Measurements from ENCODE around the gene SHC4.
"Not testable (repeated sequence)": the region's sequence is repeated elsewhere in the genome, so short reads cannot be mapped to it uniquely, and the experiment has no call there.

The SHC4 gene

DNA sequence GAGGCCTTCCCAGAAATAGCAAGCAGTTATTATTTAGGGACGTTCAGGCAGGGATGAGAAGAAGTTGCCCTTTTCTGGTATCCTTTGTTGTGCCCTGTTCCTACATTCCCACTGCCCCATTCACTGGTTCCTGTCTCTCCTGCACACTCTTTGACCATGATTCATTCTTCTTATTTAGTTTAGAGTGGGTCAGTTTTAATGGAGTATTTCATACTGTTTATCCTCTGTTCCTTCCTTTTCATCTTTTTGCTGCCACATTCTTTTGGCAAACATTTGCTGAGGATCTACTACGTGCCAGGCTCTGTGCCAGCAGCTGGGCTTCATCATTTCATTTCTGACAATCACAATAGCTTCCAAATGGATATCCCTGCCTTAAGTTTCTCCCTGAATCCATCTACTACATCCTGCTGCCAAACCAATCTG is 97.6 kb downstream of the SHC4 start:
- DNase-seq, result no peak
- in situ Hi-C loops (cut with HindIII; ENCODE audit: low pct_ligation_motif_present, low pct_unique_long_range_greater_than_20kb, low sequenced_read_pairs), result no loop called here

DNA sequence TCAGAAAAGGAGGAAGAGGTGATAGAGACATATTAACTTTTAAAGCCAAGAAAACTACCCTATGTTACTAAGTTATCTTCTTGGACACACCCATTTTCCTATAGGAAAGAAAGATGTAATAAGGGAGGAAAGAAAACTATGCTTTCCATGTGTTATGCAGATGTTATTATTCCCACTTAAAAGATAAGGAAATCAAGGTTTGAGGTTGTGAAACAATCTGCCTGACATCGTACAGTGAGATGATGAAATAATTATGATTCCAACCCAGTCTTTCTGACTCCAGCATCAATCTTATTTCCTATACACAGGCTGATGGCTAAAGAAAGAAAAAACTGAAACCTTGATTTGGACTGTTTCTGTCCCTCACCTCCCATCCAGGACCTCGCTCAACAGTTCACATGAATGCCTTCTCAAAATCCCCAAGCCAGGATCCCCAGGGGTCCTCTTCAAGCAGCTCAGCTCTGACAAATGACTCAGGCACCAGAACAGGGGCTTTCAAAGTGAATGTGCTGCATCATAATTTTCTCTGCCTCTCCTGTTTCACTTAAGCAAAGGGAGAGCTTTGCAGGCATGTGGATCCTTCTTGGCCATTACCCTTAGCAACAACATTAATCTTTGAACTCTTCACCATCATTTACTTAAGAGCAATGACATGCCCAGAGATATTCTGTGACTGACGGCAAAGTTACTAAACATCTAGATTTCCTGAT is 98.2 kb downstream of the SHC4 start:
- DNase-seq, result no peak

DNA sequence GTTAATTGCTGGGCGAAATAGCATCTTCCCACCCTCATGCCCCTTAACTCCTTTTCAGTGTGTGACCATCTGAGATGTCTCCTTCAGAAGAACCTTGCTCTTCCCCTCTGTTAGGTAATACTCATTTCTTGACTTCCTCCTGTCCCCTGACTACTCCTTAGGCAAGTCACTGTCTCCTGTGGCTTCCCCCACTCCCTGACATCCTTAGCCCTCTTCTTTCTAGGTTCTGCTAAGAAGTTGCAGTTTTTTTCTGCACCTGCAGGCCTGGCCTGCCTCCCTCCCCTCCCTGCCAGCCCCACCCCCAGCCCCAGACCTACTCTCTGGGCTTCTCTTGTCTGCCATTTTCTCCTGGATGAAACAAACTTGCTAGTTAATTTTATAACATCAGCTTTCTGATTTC is 101.0 kb downstream of the SHC4 start:
- in situ Hi-C loops (cut with HindIII; ENCODE audit: low pct_ligation_motif_present, low pct_unique_long_range_greater_than_20kb, low sequenced_read_pairs), result no loop called here
- DNase-seq, result no peak

More for the DNA sequence above, 98.2 kb downstream of the SHC4 start:
- in situ Hi-C loops (cut with HindIII; ENCODE audit: low pct_ligation_motif_present, low pct_unique_long_range_greater_than_20kb, low sequenced_read_pairs), result no loop called here

DNA sequence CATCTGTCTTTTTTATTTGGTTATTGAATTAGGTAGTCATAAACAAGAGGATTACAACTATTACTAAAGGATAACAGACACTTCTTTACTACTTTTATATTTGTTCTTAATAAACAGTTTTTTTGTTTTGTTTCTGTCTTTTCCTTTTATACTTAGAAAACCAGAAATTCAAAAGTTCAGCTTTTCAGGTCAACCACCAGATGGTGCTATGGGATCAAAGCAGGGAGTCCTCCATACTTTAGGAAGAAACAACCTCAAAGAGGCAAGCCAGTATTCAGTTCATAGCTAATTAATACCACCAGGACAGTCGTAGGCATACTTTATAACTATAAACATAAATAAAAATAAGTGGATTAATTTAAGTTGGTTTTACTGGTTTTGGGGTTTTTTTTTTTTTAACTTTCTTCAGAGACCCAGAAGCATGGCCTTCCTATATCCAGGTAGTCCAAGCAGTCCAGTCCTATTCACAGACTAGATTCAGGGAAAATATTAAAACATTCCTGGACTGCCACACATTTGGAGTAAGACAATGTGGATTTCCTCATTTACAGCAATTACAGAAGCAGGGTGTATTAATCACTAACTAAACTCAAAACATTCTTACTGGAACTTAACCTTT is 101.8 kb downstream of the SHC4 start:
- in situ Hi-C loops (cut with HindIII; ENCODE audit: low pct_ligation_motif_present, low pct_unique_long_range_greater_than_20kb, low sequenced_read_pairs), result no loop called here

DNA sequence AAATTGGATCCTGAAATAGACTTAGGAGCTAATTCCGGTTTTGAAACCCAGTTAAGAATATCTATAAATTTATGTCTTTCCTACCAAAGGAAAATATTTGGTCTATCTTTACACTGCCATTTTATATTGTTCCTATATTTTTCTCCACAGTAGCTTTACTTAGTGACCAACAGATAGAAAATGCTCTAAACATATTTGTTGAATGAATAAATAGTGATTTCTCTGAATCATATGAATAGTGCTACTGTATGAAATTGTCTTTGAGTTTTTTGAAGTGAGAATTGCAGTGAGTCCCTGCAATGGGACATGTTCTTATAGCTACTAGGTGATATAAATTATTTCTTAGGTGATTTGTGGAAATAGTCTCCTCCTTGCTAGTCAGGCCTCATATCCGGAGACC is 104.3 kb downstream of the SHC4 start:
- in situ Hi-C loops (cut with HindIII; ENCODE audit: low pct_ligation_motif_present, low pct_unique_long_range_greater_than_20kb, low sequenced_read_pairs), result no loop called here
- DNase-seq, result no peak

More for the DNA sequence above, 101.8 kb downstream of the SHC4 start:
- peak; percentile 64 for DNase-seq

DNA sequence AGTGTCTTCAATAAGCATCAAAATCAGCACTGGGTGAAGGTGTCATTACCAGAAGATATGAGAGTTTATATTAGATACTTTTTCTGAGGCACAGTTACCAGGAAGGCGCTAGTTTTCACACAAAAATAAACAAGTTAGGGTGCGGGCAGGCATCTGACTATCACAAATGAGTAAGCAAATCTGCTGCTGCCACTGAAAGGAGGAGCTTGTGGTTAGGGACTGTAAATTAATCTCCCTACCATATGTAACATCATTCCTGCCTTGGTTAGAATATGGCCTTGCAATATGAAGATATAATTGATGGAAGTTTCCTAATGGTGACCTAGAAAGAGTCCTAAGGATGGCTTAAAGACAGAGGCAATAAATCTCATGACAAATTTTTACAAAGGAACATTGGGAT is 105.3 kb downstream of the SHC4 start:
- DNase-seq, result no peak
- in situ Hi-C loops (cut with HindIII; ENCODE audit: low pct_ligation_motif_present, low pct_unique_long_range_greater_than_20kb, low sequenced_read_pairs), result no loop called here

DNA sequence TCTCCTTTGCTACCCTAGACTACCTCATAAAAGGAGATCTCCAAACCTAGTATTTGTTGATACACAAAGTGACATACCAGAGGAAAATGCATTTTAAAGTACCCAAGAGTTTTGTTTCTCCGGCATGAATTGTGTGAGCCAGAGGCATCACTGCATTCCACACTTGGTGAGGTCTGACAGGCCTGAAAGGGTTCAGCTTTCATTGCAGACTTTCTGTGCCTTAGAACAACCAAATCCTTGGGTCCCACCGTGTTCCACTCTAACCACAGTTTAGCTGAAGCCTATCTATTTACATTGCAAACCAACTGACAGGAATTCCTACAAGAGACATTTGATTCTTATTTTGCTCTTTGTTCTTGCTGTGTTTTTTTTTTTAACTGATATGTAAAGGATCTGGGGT is 106.8 kb downstream of the SHC4 start:
- in situ Hi-C loops (cut with HindIII; ENCODE audit: low pct_ligation_motif_present, low pct_unique_long_range_greater_than_20kb, low sequenced_read_pairs), result no loop called here
- DNase-seq, result no peak

DNA sequence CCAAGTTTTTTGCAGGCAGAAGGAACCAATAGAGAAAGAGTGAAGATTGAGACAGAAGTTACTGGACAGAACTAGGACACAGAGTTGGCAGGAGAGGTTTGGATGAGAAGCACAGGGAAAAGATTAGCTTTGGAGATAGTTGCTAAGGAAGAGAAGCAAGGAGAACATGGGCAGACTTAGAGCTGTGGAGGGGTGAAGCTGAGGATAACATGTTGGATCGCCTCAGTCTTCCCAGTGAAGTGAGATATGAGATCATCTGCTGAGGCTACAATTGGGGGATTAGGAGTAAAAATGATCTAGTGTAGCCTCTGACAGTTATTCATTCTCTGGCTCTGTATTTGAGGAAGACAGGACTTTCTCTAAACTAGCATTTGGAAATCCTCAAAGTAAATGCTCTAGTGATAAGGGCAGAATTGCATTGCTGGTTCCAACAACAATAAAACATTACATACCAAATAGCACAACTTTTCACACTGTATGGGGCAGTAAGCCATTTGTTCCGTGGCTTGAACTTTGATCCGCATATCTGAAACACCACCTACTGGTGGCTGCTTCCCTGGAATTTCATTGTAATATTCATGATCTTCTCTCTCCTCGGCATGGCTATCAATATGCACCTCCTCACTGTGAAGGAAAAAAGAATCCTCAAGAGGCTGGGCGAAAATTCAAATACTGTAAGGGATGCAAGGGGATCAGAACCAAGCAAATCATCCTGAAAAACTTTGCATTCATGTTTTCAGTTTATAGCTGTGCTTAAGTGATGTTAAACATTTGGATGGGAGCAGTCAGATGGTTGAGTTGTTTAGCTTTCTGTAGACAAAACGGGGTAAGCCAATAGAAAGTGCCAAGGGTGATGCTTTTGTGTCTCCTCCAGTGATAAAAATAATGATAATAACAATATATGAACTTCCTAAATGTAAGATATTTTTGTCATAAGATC is 107.9 kb downstream of the SHC4 start:
- peak; percentile 55 for DNase-seq
- in situ Hi-C loops (cut with HindIII; ENCODE audit: low pct_ligation_motif_present, low pct_unique_long_range_greater_than_20kb, low sequenced_read_pairs), result no loop called here

DNA sequence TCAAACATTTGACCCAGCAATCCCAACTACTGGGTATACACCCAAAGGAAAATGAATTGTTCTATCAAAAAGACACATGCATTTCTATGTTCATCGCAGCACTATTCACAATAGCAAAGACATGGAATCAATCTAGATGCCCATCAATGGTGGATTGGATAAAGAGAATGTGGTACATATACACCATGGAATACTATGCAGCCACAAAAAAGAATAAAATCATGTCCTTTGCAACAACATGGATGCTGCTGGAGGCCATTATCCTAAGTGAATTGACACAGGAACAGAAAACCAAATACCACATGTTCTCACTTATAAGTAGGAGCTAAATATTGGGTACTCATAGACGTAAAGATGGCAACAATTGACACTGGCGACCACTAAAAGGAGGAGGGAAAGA is 109.3 kb downstream of the SHC4 start:
- in situ Hi-C loops (cut with HindIII; ENCODE audit: low pct_ligation_motif_present, low pct_unique_long_range_greater_than_20kb, low sequenced_read_pairs); DNase-seq: not testable (repeated sequence)

DNA sequence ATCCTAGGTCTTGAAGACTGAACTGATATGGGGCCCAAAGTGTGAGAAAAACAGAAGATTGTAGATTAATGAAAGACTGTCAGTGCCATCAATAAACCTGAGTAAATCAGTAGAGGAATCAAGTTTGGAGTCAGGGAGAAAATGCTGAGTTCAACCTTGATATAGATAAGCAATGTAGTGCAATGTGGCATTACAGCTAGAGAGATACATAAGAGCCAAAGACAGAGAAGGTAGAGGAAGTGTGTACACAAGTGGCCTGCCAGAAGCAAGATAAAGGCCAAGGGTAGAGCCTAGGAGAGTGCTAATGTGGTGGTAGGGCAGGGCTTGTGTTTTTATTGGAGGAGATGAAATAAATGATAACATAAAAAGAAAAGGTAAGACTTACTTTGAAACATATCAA is 111.8 kb downstream of the SHC4 start:
- in situ Hi-C loops (cut with HindIII; ENCODE audit: low pct_ligation_motif_present, low pct_unique_long_range_greater_than_20kb, low sequenced_read_pairs), result no loop called here
- no peak for DNase-seq

DNA sequence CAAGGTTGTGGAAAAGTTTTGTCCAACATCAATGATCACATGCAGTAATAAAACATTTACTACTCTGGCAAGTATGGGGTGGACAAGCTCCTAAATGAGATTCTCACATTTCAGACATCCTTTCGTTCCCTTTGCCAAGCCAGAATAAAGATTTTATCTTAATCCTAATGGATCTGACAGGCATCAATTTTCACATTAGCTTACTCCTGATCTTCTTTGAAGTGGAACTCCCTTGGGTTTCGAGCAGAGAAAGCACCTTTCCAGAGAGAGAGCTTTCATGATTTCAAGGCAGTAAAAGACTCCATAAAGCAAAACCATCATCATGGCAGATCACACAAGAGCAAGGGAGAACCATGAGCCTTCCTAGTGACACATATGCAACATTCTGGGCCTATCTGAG is 113.1 kb downstream of the SHC4 start:
- DNase-seq, result no peak
- in situ Hi-C loops (cut with HindIII; ENCODE audit: low pct_ligation_motif_present, low pct_unique_long_range_greater_than_20kb, low sequenced_read_pairs), result no loop called here

DNA sequence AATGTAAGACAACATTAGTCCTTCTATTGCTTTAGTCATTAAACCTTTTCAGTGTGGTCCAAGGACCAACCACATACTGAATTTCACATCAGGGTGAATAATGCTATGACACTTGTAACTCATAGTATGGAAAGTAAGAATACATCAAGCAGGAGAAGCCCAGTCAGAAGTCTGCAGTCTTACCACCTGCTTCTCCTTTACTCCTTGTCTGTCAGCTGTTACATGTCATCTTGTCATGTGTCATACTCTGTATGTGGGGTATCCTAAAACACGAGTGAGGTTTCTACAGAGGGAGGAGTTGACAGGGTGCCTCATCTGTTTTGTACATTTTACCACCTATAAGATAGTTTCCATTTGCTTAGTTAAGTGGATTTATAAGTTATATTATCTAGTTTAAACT is 118.6 kb downstream of the SHC4 start:
- in situ Hi-C loops (cut with HindIII; ENCODE audit: low pct_ligation_motif_present, low pct_unique_long_range_greater_than_20kb, low sequenced_read_pairs), result no loop called here
- DNase-seq, result no peak

DNA sequence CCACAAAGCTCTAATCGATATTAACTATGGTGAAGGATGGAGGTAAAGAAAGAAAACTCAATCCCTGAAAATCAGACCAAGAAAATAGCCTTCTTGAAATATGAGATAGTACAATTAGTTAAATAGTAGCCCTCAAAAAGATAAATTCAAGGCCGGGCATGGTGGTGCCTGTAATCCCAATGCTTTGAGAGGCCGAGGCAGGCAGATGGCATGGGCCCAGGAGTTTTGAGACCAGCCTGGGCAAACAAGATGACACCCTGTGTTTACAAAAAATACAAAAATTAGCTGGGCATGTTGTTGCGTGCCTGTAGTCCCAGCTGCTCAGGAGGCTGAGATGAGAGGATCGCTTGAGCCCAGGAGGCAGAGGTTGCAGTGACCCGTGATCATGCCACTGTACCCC is 121.2 kb downstream of the SHC4 start:
- DNase-seq, result no peak
- in situ Hi-C loops (cut with HindIII; ENCODE audit: low pct_ligation_motif_present, low pct_unique_long_range_greater_than_20kb, low sequenced_read_pairs), result no loop called here

DNA sequence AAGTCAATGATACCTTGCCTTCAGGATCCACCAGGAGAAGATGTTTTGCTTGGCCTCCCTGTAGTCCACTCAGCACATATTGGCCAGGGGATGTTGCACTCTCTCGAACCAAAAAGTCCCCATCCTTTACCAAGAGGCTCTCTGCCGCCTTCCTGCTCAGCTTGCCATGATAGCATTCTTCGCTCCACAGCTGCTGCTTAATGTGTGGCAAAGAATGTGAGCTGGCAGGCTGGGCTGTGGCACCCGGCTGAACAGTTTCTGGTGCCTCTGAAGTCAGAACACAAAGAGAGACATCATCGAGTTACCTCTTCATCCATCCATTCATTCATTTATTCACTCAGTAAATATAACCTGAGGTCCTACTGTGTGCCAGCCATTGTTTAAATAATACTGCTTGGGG is 129.0 kb downstream of the SHC4 start:
- no peak for DNase-seq
- in situ Hi-C loops (cut with HindIII; ENCODE audit: low pct_ligation_motif_present, low pct_unique_long_range_greater_than_20kb, low sequenced_read_pairs), result no loop called here

DNA sequence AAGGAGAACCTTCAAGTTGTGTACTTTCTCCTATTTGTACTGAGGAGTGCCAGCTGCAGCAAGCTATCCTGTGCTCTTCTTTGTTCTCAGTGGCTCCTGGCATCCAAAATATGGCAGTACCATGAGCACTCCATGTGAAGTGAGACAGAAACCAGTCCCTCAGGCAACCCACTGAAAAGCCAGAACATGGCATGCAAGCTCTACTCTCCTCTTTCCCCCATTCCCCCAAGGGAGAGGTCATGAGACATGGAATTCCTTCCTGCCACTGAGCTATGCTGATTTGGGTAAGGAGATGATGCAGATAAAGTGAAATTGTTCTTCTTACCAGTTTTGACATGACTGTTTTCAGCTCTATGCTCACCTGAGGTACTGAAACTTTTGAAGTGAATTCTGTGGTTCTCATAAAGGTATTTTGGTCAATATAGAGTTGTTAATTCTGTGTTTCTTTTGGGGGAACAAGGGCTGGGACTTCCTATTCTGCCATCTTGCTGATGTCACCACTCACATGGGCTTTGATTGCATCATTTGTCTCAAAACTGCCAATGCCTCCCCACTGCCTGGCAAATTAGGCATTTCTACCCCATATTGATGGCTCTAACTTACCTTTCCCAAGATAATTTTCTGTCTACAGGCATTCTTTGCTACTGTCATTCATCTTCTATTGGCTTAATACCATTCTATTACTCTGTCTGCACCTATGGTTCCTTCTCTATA is 130.0 kb downstream of the SHC4 start:
- no peak for DNase-seq
- in situ Hi-C loops (cut with HindIII; ENCODE audit: low pct_ligation_motif_present, low pct_unique_long_range_greater_than_20kb, low sequenced_read_pairs), result no loop called here

DNA sequence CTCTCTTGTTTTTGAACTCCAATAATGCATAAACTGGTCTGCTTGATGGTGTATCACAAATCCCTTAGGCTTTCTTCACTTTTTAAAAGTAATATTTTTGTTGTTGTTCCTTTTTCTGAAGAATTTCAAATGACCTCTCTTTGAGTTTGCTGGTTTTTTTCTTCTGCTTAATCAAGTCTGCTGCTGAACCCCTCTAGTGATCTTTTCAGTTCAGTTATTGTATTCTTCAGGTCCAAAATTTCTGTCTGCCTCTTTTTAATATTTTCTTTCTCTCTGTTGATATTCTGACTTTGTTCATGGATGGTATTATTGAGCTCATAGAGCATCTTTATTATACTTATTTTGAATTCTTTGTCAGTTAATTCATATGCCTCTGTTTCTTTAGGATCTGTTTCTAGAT is 131.1 kb downstream of the SHC4 start:
- in situ Hi-C loops (cut with HindIII; ENCODE audit: low pct_ligation_motif_present, low pct_unique_long_range_greater_than_20kb, low sequenced_read_pairs), result no loop called here
- DNase-seq, result no peak

DNA sequence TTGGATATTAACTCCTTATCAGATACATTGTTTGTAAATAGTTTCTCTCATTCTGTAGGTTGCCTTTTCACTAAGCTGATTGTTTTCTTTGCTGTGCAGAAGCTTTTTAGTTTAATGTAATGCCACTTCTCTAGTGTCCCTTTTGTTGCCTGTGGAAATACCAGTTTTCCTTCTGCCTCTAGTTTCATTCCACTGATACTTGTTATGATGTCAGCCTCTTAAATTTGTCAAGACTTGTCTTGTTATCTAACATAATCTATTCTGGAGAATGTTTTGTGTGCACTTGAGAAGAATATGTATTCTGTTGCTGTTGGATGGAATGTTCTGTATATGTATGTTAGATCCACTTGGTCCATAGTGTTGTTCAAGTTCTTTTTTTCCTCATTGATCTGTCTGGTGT is 134.8 kb downstream of the SHC4 start:
- no peak for DNase-seq
- in situ Hi-C loops (cut with HindIII; ENCODE audit: low pct_ligation_motif_present, low pct_unique_long_range_greater_than_20kb, low sequenced_read_pairs), result no loop called here

DNA sequence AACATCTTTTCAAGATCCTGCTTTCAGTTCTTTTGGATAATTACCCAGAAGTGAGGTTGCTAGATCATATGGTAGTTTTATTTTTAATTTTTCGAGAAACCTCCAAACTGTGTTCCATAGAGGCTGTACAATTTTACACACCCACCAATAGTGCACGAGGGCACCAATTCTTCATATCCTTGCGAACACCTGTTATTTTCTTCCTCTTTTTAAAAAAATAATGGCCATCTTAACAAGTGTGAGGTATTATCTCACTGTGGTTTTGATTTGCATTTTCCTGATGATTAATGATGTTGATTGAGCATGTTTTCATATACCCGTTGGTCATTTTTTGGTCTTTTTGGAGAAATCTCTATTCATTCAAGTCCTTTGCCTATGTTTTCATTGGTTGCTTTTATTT is 135.2 kb downstream of the SHC4 start:
- DNase-seq, result no peak
- in situ Hi-C loops (cut with HindIII; ENCODE audit: low pct_ligation_motif_present, low pct_unique_long_range_greater_than_20kb, low sequenced_read_pairs), result no loop called here

DNA sequence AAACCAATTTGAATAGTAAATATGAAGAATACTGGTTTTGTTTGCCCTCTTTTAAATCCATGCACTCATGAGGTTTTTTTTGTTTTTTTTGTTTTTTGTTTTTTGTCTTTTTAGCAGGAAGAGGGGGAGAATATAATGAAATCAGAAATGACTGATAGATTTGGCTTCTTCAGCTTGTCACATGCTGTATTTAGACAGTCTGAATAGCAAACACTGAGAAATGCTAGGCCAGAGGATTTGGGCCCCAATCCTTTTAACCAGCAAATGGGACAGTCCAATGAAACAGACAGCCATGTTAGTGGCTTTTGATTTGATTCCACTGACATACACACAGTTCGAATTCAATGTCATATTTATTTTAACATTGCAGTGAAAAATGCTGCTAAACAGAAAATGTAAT is 138.6 kb downstream of the SHC4 start:
- in situ Hi-C loops (cut with HindIII; ENCODE audit: low pct_ligation_motif_present, low pct_unique_long_range_greater_than_20kb, low sequenced_read_pairs), result no loop called here
- DNase-seq, result no peak
